Measurements from ENCODE around the gene TP53.

- TF ChIP-seq RAD21 (conservative IDR thresholded peaks at IDR 0.05) (no peak), CTCF (IDR thresholded peaks at IDR 0.05; ENCODE audit: poor library complexity, severe bottlenecking) (no peak), EP300 (conservative IDR thresholded peaks at IDR 0.05; ENCODE audit: poor library complexity, severe bottlenecking) (no peak), EZH2 (IDR thresholded peaks at IDR 0.05; ENCODE audit: borderline replicate concordance, insufficient read depth, low read length, poor library complexity, severe bottlenecking) (no peak), SMC3 (conservative IDR thresholded peaks at IDR 0.05; ENCODE audit: poor library complexity) (no peak), POLR2AphosphoS5 (IDR thresholded peaks at IDR 0.05) (no peak), REST (IDR thresholded peaks at IDR 0.05; ENCODE audit: borderline replicate concordance) (no peak), MXI1 (conservative IDR thresholded peaks at IDR 0.05; ENCODE audit: poor library complexity, severe bottlenecking) (no peak), TAF1 (IDR thresholded peaks at IDR 0.05; ENCODE audit: low read depth) (no peak)
Measured at GRCh38 chr17:7709031-7709430, 21.7 kb upstream of the TP53 start.

Data from neural cell (in vitro differentiated cells).